Adrenal gland (tissue), 5 donors: ENCODE measurements around the gene HINT3.

Experiments
- POLR2A ChIP-seq, 2 donors: fragments of 450-650 bp; IDR thresholded peaks; one replicate each; pipeline ENCODE4 v1.6.1; 2017; ENCODE audit warnings: antibody characterized with exemption in 2 of 2, mild to moderate bottlenecking in 2 of 2, moderate library complexity in 1 of 2
- TF ChIP-seq, protein P1 (sequence below), 6 experiments: fragments of 450-650 bp in 4 of 6; fragments of 200-600 bp in 2 of 6; sonication (generic) in 1 of 6; IDR thresholded peaks; 1 replicate in 5 of 6; 2 replicates in 1 of 6; pipeline versions ENCODE4 v1.5.1 to v1.8.0; 2016 to 2021; ENCODE audit warnings: antibody characterized with exemption in 6 of 6, mild to moderate bottlenecking in 2 of 6, moderate library complexity in 1 of 6
- donor health status: DM: no; HTN: no; CAD: no.

DNA sequence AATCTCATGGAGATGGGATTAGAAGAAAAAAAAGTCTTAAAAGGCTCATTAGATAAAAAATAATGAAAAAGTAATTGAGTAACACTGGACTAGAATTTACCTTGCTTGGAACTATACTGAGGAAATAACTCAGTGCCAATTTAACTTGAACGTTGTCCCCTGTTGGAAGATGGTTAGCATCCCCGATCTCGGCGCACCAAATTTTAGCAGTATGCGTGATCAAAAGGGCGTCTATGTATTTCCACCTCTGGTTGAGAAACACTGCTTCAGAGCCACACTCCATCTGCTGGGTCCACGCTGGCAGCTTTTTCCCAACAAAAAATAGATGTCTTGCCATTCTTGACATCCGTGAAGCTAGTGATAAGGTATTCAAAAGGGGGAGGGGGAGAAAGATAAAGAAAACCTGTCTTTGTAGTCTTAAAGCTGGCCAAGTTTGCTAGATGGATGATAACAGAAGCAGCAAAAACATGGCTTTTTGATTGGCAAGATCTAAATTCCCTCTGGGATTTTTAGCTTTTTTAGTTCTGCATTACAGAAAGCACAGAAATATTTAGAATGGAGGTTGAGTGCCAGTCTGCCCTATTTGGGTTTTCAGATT, 6.4 kb downstream of the HINT3 start:
- TF ChIP-seq, protein P1, sequence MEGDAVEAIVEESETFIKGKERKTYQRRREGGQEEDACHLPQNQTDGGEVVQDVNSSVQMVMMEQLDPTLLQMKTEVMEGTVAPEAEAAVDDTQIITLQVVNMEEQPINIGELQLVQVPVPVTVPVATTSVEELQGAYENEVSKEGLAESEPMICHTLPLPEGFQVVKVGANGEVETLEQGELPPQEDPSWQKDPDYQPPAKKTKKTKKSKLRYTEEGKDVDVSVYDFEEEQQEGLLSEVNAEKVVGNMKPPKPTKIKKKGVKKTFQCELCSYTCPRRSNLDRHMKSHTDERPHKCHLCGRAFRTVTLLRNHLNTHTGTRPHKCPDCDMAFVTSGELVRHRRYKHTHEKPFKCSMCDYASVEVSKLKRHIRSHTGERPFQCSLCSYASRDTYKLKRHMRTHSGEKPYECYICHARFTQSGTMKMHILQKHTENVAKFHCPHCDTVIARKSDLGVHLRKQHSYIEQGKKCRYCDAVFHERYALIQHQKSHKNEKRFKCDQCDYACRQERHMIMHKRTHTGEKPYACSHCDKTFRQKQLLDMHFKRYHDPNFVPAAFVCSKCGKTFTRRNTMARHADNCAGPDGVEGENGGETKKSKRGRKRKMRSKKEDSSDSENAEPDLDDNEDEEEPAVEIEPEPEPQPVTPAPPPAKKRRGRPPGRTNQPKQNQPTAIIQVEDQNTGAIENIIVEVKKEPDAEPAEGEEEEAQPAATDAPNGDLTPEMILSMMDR (IDR thresholded peaks at IDR 0.05) = no peak
- TF ChIP-seq POLR2A (IDR thresholded peaks at IDR 0.05) = no peak
